Neuronal stem cell (in vitro differentiated cells): ENCODE results near the gene CDH26.
A peak's percentile ranks its signal among the peaks of the same experiment; 100 is the strongest.

Source experiments
- DNase-seq: peaks from one replicate; pipeline ENCODE4 v3.0.0-alpha.2; 2013; ENCODE audit warnings: low spot score
- H2AFZ ChIP-seq: one replicate; pipeline ENCODE4 v1.6.1; 2013; ENCODE audit warnings: mild to moderate bottlenecking, low read length, inconsistent platforms
- H2AK5ac ChIP-seq: 2 replicates; pipeline ENCODE4 v1.6.1; 2013; ENCODE audit warnings: low read depth, mild to moderate bottlenecking, inconsistent platforms, low read length, moderate library complexity, mixed read lengths
- H2BK120ac ChIP-seq: 2 replicates; pipeline ENCODE4 v1.6.1; 2013; ENCODE audit warnings: low read depth, mild to moderate bottlenecking, inconsistent platforms, low read length, moderate library complexity, mixed read lengths
- H2BK12ac ChIP-seq: one replicate; pipeline ENCODE4 v1.6.1; 2013; ENCODE audit warnings: low read length, inconsistent platforms
- H2BK15ac ChIP-seq: 2 replicates; pipeline ENCODE4 v1.6.1; 2013; ENCODE audit warnings: mild to moderate bottlenecking, low read length, inconsistent platforms, mixed read lengths
- H2BK5ac ChIP-seq: one replicate; pipeline ENCODE4 v1.6.1; 2013; ENCODE audit warnings: inconsistent platforms, mild to moderate bottlenecking, low read length, moderate library complexity
- H3K14ac ChIP-seq: one replicate; pipeline ENCODE4 v1.6.1; 2013; ENCODE audit warnings: low read length, inconsistent platforms
- H3K18ac ChIP-seq: 2 replicates; pipeline ENCODE4 v1.6.1; 2013; ENCODE audit warnings: low read length, inconsistent platforms
- H3K23ac ChIP-seq: 2 replicates; pipeline ENCODE4 v1.6.1; 2013; ENCODE audit warnings: low read depth, mild to moderate bottlenecking, mixed read lengths, low read length, inconsistent platforms; ENCODE audit not compliant: poor library complexity
- H3K27ac ChIP-seq: replicated peaks from 3 replicates; pipeline ENCODE4 v1.5.1; 2013; ENCODE audit warnings: low read length, inconsistent platforms
- H3K27me3 ChIP-seq, 3 experiments: 2 replicates each; pipeline ENCODE4 v1.6.1; 2013; ENCODE audit warnings: low read length in 3 of 3, mild to moderate bottlenecking in 2 of 3, inconsistent platforms in 1 of 3, low read depth in 1 of 3, mixed read lengths in 1 of 3, moderate library complexity in 1 of 3; ENCODE audit not compliant: control insufficient read depth in 3 of 3, insufficient read depth in 3 of 3
- H3K36me3 ChIP-seq, 2 donors: replicated peaks in 1 of 2; 2 replicates each; pipeline ENCODE4 v1.6.1; 2013; ENCODE audit warnings: low read length in 2 of 2; ENCODE audit not compliant: control insufficient read depth in 2 of 2, insufficient read depth in 2 of 2
- H3K4ac ChIP-seq: 2 replicates; pipeline ENCODE4 v1.6.1; 2013; ENCODE audit warnings: inconsistent platforms, mild to moderate bottlenecking, low read length, moderate library complexity
- H3K4me1 ChIP-seq, 2 donors: 1 replicate in 1 of 2; 2 replicates in 1 of 2; pipeline ENCODE4 v1.6.1; 2013; ENCODE audit warnings: low read length in 2 of 2, low read depth in 1 of 2; ENCODE audit not compliant: control insufficient read depth in 2 of 2, insufficient read depth in 1 of 2
- H3K4me2 ChIP-seq: one replicate; pipeline ENCODE4 v1.6.1; 2013; ENCODE audit warnings: mild to moderate bottlenecking, low read length, inconsistent platforms; ENCODE audit not compliant: insufficient read depth, poor library complexity, severe bottlenecking
- H3K4me3 ChIP-seq, 2 donors: 2 replicates each; pipeline ENCODE4 v1.5.1; 2013; ENCODE audit warnings: low read length in 2 of 2, mild to moderate bottlenecking in 2 of 2, inconsistent platforms in 1 of 2, moderate library complexity in 1 of 2
- H3K79me1 ChIP-seq: one replicate; pipeline ENCODE4 v1.6.1; 2013; ENCODE audit warnings: low read depth, mild to moderate bottlenecking, inconsistent platforms, low read length, moderate library complexity
- H3K9ac ChIP-seq: one replicate; pipeline ENCODE4 v1.6.1; 2013; ENCODE audit warnings: mild to moderate bottlenecking, low read depth, low read length, inconsistent platforms; ENCODE audit not compliant: poor library complexity
- H3K9me3 ChIP-seq, 2 donors: replicated peaks in 1 of 2; 2 replicates each; pipeline versions ENCODE3 to v1.6.1; 2013; ENCODE audit warnings: low read length in 2 of 2, mild to moderate bottlenecking in 2 of 2, inconsistent platforms in 1 of 2, low read depth in 1 of 2, mixed read lengths in 1 of 2, moderate library complexity in 1 of 2; ENCODE audit not compliant: control insufficient read depth in 2 of 2, insufficient read depth in 1 of 2
- H4K8ac ChIP-seq: one replicate; pipeline ENCODE4 v1.6.1; 2013; ENCODE audit warnings: low read depth, mild to moderate bottlenecking, inconsistent platforms, low read length, moderate library complexity
- H4K91ac ChIP-seq: one replicate; pipeline ENCODE4 v1.6.1; 2013; ENCODE audit warnings: low read length, low read depth, mild to moderate bottlenecking, inconsistent platforms; ENCODE audit not compliant: poor library complexity
- WGBS, 2 donors: extraction: QIAGEN DNeasy Blood & Tissue Kit; methylation state at CpG; one replicate each; pipeline ENCODE4 v1.1.7; 2013; ENCODE audit warnings: missing lambda C conversion rate in 2 of 2, mixed read lengths in 1 of 2; ENCODE audit not compliant: insufficient read length in 2 of 2, insufficient replicate concordance in 1 of 2; ENCODE audit errors: extremely low coverage in 2 of 2; 5-methylcytosine and 5-hydroxymethylcytosine counted together

CDH26 gene

GRCh38 chr20:59993736-59994430 lies 35.7 kb downstream of the CDH26 start:
- Histone ChIP-seq H3K27me3 (peaks cover 0 to 10% (median 0%) of the 10 kb centered on the region in 3 experiments), H3K4me3 (no peak overlapping the region), H3K4me1 (peaks cover 0 to 3% of the 10 kb centered on the region in 2 donors), H2BK12ac (no peak overlapping the region), H4K91ac (no peak overlapping the region), H3K23ac (no peak overlapping the region), H2AK5ac (no peak overlapping the region), H3K18ac (no peak overlapping the region), H4K8ac (no peak overlapping the region), H2BK15ac (no peak overlapping the region), H3K79me1 (no peaks in the 10 kb centered on the region), H3K36me3 (no peaks in the 10 kb centered on the region), H2BK120ac (no peak overlapping the region), H3K9me3 (no peaks in the 10 kb centered on the region), H3K14ac (no peak overlapping the region), H3K27ac (no peak overlapping the region), H2BK5ac (no peak overlapping the region), H3K9ac (no peak overlapping the region), H3K4ac (no peak overlapping the region), H3K4me2 (peak overlapping the region; percentile 27), H2AFZ (no peak overlapping the region)
- no CpG with 5 or more reads among the region's 18 CpGs for WGBS, 2 donors
- DNase-seq = no peak

GRCh38 chr20:59994697-59995122 lies 36.5 kb downstream of the CDH26 start:
- no peak overlapping the region for H2AFZ ChIP-seq
- H2BK12ac ChIP-seq = no peak overlapping the region
- H3K27ac ChIP-seq = no peak overlapping the region
- WGBS, 2 donors = no CpG with 5 or more reads among the region's 5 CpGs
- H3K14ac ChIP-seq = no peak overlapping the region
- no peaks in the 10 kb centered on the region for H3K36me3 ChIP-seq
- peak overlapping the region; percentile 27 for H3K4me2 ChIP-seq
- H2BK120ac ChIP-seq = no peak overlapping the region
- H3K18ac ChIP-seq = no peak overlapping the region
- H2AK5ac ChIP-seq = no peak overlapping the region
- no peak overlapping the region for H2BK15ac ChIP-seq
- H4K8ac ChIP-seq = no peak overlapping the region
- H2BK5ac ChIP-seq = no peak overlapping the region
- no peak overlapping the region for H4K91ac ChIP-seq
- no peaks in the 10 kb centered on the region for H3K9me3 ChIP-seq
- H3K27me3 ChIP-seq = peaks cover 0 to 10% (median 0%) of the 10 kb centered on the region in 3 experiments
- no peak overlapping the region for H3K9ac ChIP-seq
- H3K4ac ChIP-seq = no peak overlapping the region
- H3K79me1 ChIP-seq = no peaks in the 10 kb centered on the region
- peak; percentile 12 for DNase-seq
- peaks cover 0 to 2% of the 10 kb centered on the region in 2 donors for H3K4me1 ChIP-seq
- H3K23ac ChIP-seq = no peak overlapping the region
- no peak overlapping the region for H3K4me3 ChIP-seq

GRCh38 chr20:59996108-59996507 lies 37.9 kb downstream of the CDH26 start:
- Histone ChIP-seq H2BK5ac (no peak overlapping the region), H3K18ac (no peak overlapping the region), H4K91ac (no peak overlapping the region), H2BK120ac (no peak overlapping the region), H3K9me3 (no peaks in the 10 kb centered on the region), H3K27me3 (peaks cover 0 to 10% (median 0%) of the 10 kb centered on the region in 3 experiments), H2AK5ac (no peak overlapping the region), H3K14ac (no peak overlapping the region), H3K36me3 (no peaks in the 10 kb centered on the region), H3K27ac (no peak overlapping the region), H3K4me1 (peaks cover 0 to 2% of the 10 kb centered on the region in 2 donors), H2BK12ac (no peak overlapping the region), H2AFZ (no peak overlapping the region), H3K4me2 (no peak overlapping the region), H3K4ac (no peak overlapping the region), H3K79me1 (no peaks in the 10 kb centered on the region), H2BK15ac (no peak overlapping the region), H3K9ac (no peak overlapping the region), H3K4me3 (no peak overlapping the region), H3K23ac (no peak overlapping the region), H4K8ac (no peak overlapping the region)
- WGBS, 2 donors = no CpG with 5 or more reads among the region's 1 CpG
- DNase-seq = no peak

DNA sequence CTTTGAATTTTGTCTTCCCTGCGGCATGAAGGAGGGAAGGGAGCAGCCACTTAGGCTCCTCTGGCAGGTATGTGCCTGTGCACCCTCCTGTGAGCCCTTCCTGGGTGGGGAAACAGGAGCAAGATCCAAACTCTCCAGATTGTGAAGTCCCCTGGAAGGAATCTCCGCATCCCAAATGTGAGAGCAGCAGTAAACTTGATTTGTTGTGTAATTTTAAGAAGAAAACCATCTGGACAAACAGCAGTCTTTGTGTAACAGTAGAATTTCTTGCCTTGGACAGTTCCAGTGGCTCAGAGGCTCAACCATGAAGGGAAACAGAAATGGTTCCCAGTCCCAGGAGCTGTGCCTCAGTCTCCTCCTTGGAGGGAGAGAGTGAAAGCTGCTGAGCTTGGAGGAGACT lies 39.7 kb downstream of the CDH26 start:
- DNase-seq = no peak
- Histone ChIP-seq H3K9ac (no peak overlapping the region), H3K23ac (no peak overlapping the region), H4K8ac (no peak overlapping the region), H3K18ac (no peak overlapping the region), H3K4me2 (no peak overlapping the region), H3K4ac (no peak overlapping the region), H3K36me3 (no peaks in the 10 kb centered on the region), H2BK120ac (no peak overlapping the region), H3K27ac (no peak overlapping the region), H2AK5ac (no peak overlapping the region), H3K27me3 (peaks cover 0 to 8% (median 0%) of the 10 kb centered on the region in 3 experiments), H2BK15ac (no peak overlapping the region), H3K4me3 (no peak overlapping the region), H2BK5ac (no peak overlapping the region), H3K4me1 (peaks cover 0 to 2% of the 10 kb centered on the region in 2 donors), H2AFZ (no peak overlapping the region), H3K14ac (no peak overlapping the region), H2BK12ac (no peak overlapping the region), H3K79me1 (no peaks in the 10 kb centered on the region), H4K91ac (no peak overlapping the region), H3K9me3 (no peaks in the 10 kb centered on the region)
- WGBS, 2 donors = no CpG with 5 or more reads among the region's 2 CpGs
